BLaER1 (cell line): ENCODE measurements around the gene PSORS1C1.
"Not testable (repeated sequence)": the region's sequence is repeated elsewhere in the genome, so short reads cannot be mapped to it uniquely, and the experiment has no call there.

Experiments used
- H3K27ac ChIP-seq: shearing (Covaris generic); formaldehyde crosslinking; 2 replicates; pipeline ENCODE4 v1.8.1; 2022
- H3K27me3 ChIP-seq: shearing (Covaris generic); formaldehyde crosslinking; 2 replicates; pipeline ENCODE4 v1.8.1; 2022
- H3K36me3 ChIP-seq: shearing (Covaris generic); formaldehyde crosslinking; 2 replicates; pipeline ENCODE4 v1.8.1; 2022
- H3K4me1 ChIP-seq: shearing (Covaris generic); formaldehyde crosslinking; 2 replicates; pipeline ENCODE4 v1.8.1; 2022
- H3K4me2 ChIP-seq: shearing (Covaris generic); formaldehyde crosslinking; 2 replicates; pipeline ENCODE4 v1.8.1; 2022
- H3K4me3 ChIP-seq: shearing (Covaris generic); formaldehyde crosslinking; 2 replicates; pipeline ENCODE4 v1.8.1; 2022
- H3K9ac ChIP-seq: shearing (Covaris generic); formaldehyde crosslinking; 2 replicates; pipeline ENCODE4 v1.8.1; 2022
- H3K9me3 ChIP-seq: shearing (Covaris generic); formaldehyde crosslinking; 2 replicates; pipeline ENCODE4 v1.8.1; 2022
- H4K20me1 ChIP-seq: shearing (Covaris generic); formaldehyde crosslinking; 2 replicates; pipeline ENCODE4 v1.8.1; 2022
- Cebpa-rat ChIP-seq: shearing (Covaris generic); IDR thresholded peaks from 2 replicates; pipeline ENCODE4 v1.8.1; 2022

Gene PSORS1C1

DNA sequence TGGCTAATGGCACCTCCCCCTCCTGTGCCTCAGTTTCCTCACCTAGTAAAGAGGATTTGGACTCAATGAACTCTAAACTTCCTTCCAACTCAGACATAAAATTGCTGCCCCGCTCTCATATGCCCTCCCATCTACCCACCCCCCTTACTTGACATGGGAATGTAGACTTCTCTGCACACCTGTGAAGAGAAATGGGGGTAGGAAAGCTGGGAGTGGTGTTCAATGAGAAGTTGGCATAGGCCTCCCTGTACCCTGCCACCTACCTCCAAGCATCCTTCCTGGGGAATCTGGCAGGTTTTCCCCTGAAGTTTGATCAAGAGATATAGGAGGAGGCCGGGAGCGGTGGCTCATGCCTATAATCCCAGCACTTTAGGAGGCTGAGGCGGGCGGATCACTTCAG, 59.8 kb downstream of the PSORS1C1 start:
- TF ChIP-seq Cebpa-rat, result no peak

DNA sequence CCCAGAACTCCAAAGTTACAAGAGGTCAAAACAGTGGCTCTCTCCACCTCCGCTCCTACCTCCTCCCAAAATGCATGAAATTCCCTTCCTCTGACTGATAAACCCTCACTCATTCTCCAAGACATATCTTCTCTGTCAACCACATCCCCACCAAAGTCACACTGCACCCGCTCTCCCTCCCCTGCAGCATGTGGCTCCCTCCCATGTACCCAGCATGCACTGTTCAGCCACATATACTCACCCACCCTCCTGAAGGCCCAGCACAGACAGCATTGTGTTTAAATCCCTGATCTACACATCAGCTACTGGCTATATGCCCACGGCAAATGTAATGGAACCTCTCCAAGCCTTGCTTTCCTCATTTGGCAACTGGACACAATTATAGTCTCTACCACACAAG, 61.4 kb downstream of the PSORS1C1 start:
- no peak for TF ChIP-seq Cebpa-rat
- Histone ChIP-seq H3K4me2 (no peak overlapping the region), H3K4me1 (no peaks in the 10 kb centered on the region), H3K4me3 (no peak overlapping the region), H4K20me1 (no peaks in the 10 kb centered on the region), H3K9me3 (0 out of 2 replicates have a peak, but pooled peaks cover 3% of the 10 kb centered on the region), H3K27ac (no peak overlapping the region), H3K9ac (no peak overlapping the region), H3K27me3 (no peaks in the 10 kb centered on the region), H3K36me3 (no peaks in the 10 kb centered on the region)

More for the DNA sequence above, 59.8 kb downstream of the PSORS1C1 start:
- Histone ChIP-seq H3K4me3 (no peak overlapping the region), H3K27ac (no peak overlapping the region), H3K4me2 (no peak overlapping the region), H3K27me3 (no peaks in the 10 kb centered on the region), H3K4me1 (no peaks in the 10 kb centered on the region), H3K9me3 (no peaks in the 10 kb centered on the region), H3K36me3 (no peaks in the 10 kb centered on the region), H4K20me1 (no peaks in the 10 kb centered on the region), H3K9ac (no peak overlapping the region)

DNA sequence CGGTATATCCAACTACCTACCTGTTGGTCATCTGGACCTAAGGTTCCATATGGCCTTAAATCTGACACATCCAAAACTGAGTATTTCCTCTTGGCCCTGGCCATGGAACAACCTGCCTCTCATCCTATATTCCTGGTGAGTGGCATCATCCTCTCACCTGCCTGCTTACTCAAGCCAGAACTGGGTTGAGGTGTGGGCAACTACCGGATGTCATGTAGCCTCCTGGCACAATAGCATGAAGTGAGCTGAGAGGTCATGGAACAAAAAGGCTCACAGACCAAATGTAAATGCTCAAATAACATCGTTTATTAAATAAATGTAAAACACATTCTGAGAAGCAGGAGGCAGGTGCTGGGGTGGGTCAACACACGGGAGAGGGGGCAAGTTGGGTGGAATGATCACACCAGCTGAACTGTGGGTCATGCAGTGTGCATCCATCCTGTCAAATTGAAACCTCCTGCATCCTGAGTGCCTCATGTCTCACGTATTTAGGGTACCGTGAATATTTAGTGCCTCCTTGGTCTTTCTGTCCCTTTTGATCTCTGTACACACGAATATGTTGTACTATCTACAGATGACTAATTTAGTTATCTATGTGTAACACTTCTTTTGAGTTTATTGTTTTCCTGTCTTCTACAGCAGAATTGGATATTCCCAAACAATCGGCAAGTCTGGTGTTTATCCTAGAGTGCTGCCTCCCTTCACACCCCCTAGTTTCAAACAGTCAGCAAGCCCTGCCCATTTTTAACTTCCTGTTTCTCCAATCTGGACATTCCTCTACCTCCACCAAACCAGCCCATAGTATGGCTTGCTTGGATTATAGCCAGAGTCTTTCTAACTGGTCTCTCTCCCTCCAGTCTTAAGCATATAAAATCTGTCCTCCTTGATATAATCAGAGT, 63.8 kb downstream of the PSORS1C1 start:
- Histone ChIP-seq H3K27ac (no peak overlapping the region), H3K9me3 (0 out of 2 replicates have a peak, but pooled peaks cover 3% of the 10 kb centered on the region), H4K20me1 (no peaks in the 10 kb centered on the region), H3K9ac (no peak overlapping the region), H3K4me3 (no peak overlapping the region), H3K27me3 (no peaks in the 10 kb centered on the region), H3K36me3 (no peaks in the 10 kb centered on the region), H3K4me2 (no peak overlapping the region), H3K4me1 (no peaks in the 10 kb centered on the region)
- no peak for TF ChIP-seq Cebpa-rat

DNA sequence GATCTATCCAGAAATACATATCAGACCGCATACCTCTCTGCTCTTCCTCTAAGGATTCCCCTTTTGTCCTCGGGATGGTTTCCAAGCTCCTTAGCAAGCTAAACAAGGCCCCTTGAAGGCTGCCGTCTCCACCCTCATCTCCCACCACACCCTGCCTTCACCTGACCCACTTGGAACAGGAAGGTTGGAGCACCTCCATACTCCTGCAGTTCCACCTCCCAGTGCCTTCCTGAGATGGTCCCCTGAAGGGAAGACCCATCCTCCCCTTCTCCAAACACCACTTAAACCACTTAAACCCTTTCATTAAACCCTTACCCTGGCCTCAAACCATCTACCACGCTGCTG, 64.4 kb downstream of the PSORS1C1 start:
- Histone ChIP-seq H3K4me3 (no peak overlapping the region), H3K27ac (no peak overlapping the region), H3K9me3 (0 out of 2 replicates have a peak, but pooled peaks cover 3% of the 10 kb centered on the region), H3K4me1 (no peaks in the 10 kb centered on the region), H3K27me3 (no peaks in the 10 kb centered on the region), H3K36me3 (no peaks in the 10 kb centered on the region), H3K4me2 (no peak overlapping the region), H3K9ac (no peak overlapping the region), H4K20me1 (no peaks in the 10 kb centered on the region)
- TF ChIP-seq Cebpa-rat, result no peak

DNA sequence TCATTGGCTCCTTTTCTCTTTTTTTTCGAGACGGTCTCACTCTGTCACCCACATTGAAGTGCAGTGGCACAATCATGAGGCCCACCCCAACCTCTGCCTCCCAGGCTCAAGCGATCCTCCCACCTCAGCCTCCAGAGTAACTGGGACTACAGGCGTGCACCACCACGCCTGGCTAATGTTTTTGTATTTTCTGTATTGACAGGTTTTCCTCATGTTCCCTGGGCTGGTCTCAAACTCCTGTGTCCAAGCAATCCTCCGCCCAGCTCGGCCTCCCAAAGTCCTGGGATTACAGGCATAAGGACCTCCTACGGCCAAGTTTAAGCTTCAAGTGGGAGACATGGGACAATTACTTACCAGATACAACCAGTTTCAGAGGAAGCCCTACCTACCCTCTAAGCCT, 65.3 kb downstream of the PSORS1C1 start:
- no peaks in the 10 kb centered on the region for H4K20me1 ChIP-seq
- no peaks in the 10 kb centered on the region for H3K4me1 ChIP-seq
- H3K4me2 ChIP-seq, result no peak overlapping the region
- H3K4me3 ChIP-seq, result no peak overlapping the region
- no peak overlapping the region for H3K9ac ChIP-seq
- no peak for TF ChIP-seq Cebpa-rat
- H3K27ac ChIP-seq, result no peak overlapping the region
- H3K27me3 ChIP-seq, result no peaks in the 10 kb centered on the region
- H3K36me3 ChIP-seq, result no peaks in the 10 kb centered on the region
- H3K9me3 ChIP-seq, result 0 out of 2 replicates have a peak, but pooled peaks cover 3% of the 10 kb centered on the region

DNA sequence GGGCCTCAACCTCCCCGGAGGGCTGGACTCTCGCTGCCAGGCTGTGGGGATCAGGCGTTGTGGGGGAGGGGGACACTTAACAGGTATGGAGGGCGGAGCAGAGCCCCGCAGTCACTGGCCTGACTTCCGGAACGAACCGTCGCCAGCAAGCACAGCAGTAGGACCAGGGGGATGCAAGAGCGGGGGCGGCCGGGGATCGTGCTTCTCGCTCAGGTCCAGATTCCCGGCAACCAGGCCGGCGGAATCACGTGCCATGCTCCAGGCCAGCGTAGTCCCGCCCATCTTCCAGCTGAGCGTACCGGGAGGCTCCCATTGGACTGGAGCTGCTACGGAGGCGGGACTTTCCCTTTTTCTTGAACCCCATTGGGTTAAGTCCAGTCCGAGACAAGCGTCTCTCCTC, 65.9 kb downstream of the PSORS1C1 start:
- Histone ChIP-seq H3K27me3 (no peaks in the 10 kb centered on the region), H3K36me3 (no peaks in the 10 kb centered on the region), H3K27ac (no peak overlapping the region), H3K4me3 (no peak overlapping the region), H3K9me3 (0 out of 2 replicates have a peak, but pooled peaks cover 3% of the 10 kb centered on the region), H3K9ac (no peak overlapping the region), H4K20me1 (no peaks in the 10 kb centered on the region), H3K4me1 (no peaks in the 10 kb centered on the region), H3K4me2 (no peak overlapping the region)
- no peak for TF ChIP-seq Cebpa-rat

DNA sequence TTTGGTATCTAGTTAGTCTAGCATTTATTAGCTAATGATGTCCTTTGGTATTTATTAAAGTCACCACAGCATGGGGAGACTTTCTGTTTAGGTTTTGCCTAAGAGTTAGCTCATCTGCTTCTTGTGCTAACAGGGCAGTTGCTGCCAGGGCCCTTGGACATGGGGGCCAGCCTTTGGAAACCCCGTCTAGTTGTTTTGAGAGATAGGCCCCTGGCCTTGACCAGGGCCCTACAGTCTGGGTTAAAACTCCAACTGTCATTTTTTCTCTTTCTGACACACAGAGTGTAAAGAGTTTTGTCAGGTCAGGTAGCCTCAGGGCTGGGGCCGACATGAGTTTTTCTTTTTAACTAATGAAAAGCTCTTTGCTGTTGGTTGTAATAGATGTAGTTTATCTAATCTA, 68.7 kb downstream of the PSORS1C1 start:
- H3K4me3 ChIP-seq, H3K9me3 ChIP-seq, H3K4me1 ChIP-seq, H3K27me3 ChIP-seq, H3K36me3 ChIP-seq, H3K27ac ChIP-seq, H3K4me2 ChIP-seq, H4K20me1 ChIP-seq, H3K9ac ChIP-seq: not testable (repeated sequence)

DNA sequence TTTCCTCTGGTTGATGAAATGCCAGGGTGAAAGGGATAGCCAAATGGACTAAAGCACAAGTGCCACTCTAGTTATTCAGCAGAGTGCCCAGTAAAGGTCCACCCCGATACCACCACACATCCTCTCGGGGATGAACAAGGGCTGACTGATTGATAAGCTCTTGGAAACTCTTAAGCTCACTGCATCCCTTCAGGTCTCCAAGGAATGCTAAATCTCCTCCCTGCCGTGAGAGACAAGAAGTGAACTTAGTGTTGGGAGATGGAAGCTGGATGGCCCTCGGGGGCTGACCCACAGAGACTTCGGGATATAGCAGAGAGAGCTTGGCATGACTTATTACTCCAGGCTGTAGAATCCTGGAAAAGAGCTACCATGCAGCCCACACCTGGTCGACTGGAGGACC, 69.3 kb downstream of the PSORS1C1 start:
- not testable (repeated sequence) for H3K27ac ChIP-seq, H3K36me3 ChIP-seq, H3K4me1 ChIP-seq, H3K4me3 ChIP-seq, H4K20me1 ChIP-seq, H3K9me3 ChIP-seq, H3K27me3 ChIP-seq, H3K4me2 ChIP-seq, H3K9ac ChIP-seq

DNA sequence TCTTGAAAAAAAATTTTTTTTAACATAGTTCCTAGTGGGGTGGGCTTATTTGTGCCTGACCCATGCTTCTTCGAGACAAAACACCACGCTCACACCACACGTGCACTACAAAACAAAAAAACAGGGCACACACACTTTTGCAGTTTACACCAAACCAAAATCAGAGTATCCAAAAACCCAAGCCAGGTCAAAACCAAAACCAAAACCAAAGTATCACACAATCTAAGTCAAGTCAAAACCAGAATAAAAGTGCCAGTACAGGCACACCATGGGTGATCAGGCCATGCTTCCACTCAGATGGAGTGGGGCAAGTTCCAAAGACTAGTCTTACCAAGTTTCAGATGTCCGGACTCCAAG, 71.1 kb downstream of the PSORS1C1 start:
- not testable (repeated sequence) for H3K36me3 ChIP-seq, H3K9ac ChIP-seq, H3K27ac ChIP-seq, H4K20me1 ChIP-seq, H3K4me2 ChIP-seq, H3K27me3 ChIP-seq, H3K4me3 ChIP-seq, H3K9me3 ChIP-seq, H3K4me1 ChIP-seq

DNA sequence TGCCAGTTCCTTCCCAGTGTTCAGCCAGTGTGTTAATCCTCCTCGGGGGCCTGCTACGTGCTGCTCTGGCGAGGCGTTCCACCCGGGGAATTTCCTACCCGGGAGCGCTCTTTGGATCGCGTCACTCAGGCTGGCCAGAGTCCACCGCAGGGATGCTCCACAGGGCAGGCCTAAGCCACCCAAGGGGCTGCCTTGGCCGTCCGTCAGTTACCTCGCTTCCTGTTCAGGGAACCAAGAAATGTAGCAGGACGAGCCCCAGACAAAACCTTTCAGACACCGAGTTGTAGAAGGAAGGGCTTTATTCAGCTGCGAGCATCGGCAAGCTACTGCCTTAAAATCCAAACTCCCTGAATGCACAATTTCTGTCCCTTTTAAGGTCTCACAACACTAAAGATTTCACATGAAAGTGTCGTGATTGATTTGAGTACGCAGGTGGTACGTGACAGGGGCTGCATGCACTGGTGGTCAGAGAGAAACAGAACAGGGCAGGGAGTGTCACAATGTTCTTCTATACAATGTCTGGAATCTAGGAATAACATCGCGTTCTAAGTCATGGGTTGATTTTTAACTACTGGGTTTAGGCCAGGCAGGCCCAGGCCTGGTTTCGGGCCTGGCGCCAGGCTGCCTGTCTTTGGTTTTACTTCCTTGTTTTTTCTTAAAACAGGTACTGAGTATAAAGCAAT, 71.6 kb downstream of the PSORS1C1 start:
- H4K20me1 ChIP-seq, result no peaks in the 10 kb centered on the region
- H3K27me3 ChIP-seq, result no peaks in the 10 kb centered on the region
- H3K27ac ChIP-seq, result no peak overlapping the region
- no peak overlapping the region for H3K9ac ChIP-seq
- no peaks in the 10 kb centered on the region for H3K36me3 ChIP-seq
- no peak for TF ChIP-seq Cebpa-rat
- no peaks in the 10 kb centered on the region for H3K9me3 ChIP-seq
- H3K4me2 ChIP-seq, result no peak overlapping the region
- H3K4me3 ChIP-seq, result no peak overlapping the region
- no peaks in the 10 kb centered on the region for H3K4me1 ChIP-seq
